ENCODE data around the gene GNB1L.

- TF ChIP-seq, protein P1, sequence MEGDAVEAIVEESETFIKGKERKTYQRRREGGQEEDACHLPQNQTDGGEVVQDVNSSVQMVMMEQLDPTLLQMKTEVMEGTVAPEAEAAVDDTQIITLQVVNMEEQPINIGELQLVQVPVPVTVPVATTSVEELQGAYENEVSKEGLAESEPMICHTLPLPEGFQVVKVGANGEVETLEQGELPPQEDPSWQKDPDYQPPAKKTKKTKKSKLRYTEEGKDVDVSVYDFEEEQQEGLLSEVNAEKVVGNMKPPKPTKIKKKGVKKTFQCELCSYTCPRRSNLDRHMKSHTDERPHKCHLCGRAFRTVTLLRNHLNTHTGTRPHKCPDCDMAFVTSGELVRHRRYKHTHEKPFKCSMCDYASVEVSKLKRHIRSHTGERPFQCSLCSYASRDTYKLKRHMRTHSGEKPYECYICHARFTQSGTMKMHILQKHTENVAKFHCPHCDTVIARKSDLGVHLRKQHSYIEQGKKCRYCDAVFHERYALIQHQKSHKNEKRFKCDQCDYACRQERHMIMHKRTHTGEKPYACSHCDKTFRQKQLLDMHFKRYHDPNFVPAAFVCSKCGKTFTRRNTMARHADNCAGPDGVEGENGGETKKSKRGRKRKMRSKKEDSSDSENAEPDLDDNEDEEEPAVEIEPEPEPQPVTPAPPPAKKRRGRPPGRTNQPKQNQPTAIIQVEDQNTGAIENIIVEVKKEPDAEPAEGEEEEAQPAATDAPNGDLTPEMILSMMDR (IDR thresholded peaks at IDR 0.05; ENCODE audit: poor library complexity, severe bottlenecking): no peak
- TF ChIP-seq MXI1 (conservative IDR thresholded peaks at IDR 0.05; ENCODE audit: poor library complexity, severe bottlenecking) (no peak), REST (IDR thresholded peaks at IDR 0.05; ENCODE audit: borderline replicate concordance) (no peak)
These were observed 2.4 kb downstream of the GNB1L start for GRCh38 chr22:19852177-19852781.
